Stromal cell of bone marrow (primary cell): ENCODE results near the gene CD22.

Experiments used
- DNase-seq: peaks from one replicate; pipeline ENCODE4 v3.0.0-alpha.2; 2012; ENCODE audit warnings: low read depth

Gene CD22

DNA sequence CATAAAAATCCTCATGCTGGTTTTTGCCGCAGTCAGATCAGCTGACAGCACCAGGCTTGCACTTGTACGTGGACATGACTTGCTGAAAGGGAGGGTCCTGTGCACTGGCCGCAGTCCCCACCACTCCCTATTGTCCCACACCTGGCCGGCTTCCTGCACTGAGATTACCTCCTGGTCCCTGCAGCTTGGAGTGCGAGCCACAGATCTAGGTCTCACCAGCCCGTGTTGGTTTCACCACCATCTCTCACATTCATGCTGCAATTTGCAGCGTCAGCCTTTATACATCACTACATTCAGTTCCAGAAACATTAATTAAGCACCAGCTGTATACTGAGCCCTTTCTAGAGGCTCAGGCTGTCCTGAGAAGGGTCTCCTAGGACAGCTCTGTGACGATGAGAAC, 15.0 kb upstream of the CD22 start:
- DNase-seq, result no peak

GRCh38 chr19:35314858-35315470, 14.0 kb upstream of the CD22 start:
- no peak for DNase-seq

DNA sequence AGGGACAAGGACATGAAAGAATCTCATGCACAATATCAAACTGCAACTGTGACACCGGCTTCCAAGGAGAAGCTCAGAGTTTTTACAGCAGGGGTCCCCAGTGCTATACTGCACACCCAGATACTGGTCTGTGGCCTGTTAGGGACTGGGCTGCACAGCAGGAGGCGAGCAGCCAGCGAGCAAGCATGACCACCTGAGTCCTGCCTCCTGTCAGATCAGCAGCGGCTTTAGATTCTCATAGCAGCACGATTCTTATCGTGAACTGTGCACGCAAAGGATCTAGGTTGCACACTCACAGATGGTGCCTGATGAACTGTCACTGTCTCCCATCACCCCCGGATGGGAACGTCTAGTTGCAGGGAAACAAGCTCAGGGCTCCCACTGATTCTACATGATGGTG, 13.1 kb upstream of the CD22 start:
- DNase-seq, result no peak

DNA sequence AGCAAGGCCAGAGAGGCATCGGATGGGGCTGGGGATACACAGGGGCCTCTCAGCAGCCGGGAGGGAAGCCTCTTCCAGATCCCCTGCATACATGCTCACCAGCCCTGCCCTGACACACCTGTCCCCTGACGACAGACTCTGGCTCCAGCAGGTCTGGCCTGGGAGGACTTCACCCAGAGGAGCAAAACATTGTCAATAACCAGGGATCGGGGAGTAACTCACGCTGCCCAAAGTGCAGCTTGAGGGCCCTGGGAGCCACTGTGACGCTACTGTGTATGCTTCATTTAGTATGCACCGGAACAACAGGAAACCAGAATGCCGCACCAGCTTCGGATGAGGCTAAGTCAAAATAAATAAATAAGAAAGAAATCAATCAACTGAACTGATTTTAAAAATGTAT, 12.4 kb upstream of the CD22 start:
- DNase-seq, result no peak

- DNase-seq, result no peak
Measured at GRCh38 chr19:35317464-35318043, 11.4 kb upstream of the CD22 start.

DNA sequence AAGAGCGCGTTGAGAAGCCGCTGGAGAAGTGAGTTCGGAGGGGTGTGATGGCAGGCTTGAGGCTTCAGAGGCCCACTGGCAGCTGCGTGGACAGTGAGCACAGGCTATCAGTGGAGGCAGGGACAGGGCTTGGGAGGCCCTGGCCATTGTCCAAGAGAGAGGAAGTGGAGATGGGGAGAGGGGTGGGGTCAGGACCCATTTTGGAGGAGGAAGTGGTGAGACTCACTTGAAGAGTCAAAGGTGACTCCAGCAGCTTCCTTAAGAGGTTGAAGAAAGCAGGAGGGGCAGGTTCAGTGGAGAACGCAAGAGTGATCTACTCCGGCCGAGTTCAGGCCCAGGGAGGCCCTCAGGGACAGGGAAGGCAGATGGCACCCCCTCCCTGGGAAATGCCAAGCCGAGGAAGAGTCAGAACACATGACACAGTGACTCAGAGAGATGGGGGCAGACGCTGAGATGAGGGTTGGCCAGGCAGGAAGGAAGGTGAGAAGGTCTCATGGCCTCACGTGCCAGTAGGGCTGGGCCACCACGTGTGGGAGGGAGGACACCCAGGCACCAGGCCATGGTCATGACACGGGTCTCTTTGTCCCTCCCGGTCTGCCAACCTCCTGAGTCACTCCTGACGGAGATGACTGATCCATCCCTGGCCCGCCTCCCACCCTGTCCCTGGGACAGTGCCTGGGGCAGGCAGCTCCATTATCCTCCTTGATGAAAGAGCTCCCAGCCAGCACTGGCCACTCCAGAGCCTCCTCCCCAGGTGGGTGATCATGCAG, 10.1 kb upstream of the CD22 start:
- peak; percentile 68 for DNase-seq

- DNase-seq, result no peak
Measured at GRCh38 chr19:35320065-35320713, 8.8 kb upstream of the CD22 start.

GRCh38 chr19:35321291-35321690, 7.7 kb upstream of the CD22 start:
- no peak for DNase-seq

- DNase-seq, result no peak
Measured at GRCh38 chr19:35322014-35322413, 7.0 kb upstream of the CD22 start.

DNA sequence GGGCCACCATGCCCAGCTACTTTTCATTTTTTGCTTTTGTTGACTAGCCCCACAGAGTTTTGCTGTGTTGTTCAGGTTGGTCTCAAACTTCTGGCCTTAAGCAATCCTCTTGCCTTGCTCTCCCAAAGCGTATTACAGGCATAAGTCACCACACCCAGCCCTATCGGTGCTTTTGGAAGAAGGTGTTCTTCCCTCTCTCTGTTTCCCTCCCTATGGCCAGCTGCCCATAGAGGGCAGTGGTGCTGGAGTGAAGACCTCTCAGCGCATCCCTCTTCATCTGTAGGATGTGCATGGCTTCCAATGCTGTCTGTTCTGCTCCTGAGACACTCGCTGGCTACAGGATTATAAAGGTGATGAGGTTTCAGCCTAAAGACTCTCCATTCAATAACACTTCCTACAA, 1.3 kb upstream of the CD22 start:
- DNase-seq, result no peak

GRCh38 chr19:35329323-35329722, 336 bp downstream of the CD22 start:
- no peak for DNase-seq

DNA sequence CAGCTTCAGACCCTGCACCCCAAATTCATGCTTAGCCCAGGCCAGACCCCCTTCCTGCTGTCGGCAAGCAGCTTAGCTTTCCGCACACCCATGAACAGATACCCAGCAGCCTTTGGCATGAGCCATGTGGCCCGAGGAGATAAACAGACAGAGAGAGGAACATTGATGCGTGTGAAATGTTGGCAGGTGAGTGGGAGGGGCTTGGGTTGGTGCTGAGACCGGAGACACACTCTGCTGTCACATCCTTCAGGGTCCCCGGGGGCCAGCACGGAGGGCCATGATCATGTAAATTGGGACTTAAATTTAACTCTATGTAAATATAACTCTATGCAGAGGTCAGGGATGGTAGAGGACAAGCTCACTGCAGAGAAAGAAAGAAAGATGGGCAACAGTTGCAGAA, 1.5 kb downstream of the CD22 start:
- DNase-seq, result no peak

GRCh38 chr19:35331551-35332214, 2.7 kb downstream of the CD22 start:
- no peak for DNase-seq

DNA sequence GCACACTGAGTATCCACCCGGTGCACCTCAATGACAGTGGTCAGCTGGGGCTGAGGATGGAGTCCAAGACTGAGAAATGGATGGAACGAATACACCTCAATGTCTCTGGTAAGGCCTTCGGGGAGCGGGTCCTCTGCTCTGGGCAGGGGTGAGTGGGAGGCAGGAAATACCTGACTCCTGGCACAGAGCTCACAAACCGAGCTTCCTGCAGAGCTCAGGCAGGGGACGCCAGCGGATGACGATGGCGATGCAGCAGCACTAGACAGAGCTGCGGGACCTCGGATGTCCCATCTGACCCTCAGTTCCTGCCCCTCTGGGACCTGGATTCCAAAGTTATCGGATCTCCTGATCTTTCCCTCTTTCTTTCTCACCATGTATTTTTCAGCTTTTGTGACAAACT, 3.8 kb downstream of the CD22 start:
- no peak for DNase-seq

DNA sequence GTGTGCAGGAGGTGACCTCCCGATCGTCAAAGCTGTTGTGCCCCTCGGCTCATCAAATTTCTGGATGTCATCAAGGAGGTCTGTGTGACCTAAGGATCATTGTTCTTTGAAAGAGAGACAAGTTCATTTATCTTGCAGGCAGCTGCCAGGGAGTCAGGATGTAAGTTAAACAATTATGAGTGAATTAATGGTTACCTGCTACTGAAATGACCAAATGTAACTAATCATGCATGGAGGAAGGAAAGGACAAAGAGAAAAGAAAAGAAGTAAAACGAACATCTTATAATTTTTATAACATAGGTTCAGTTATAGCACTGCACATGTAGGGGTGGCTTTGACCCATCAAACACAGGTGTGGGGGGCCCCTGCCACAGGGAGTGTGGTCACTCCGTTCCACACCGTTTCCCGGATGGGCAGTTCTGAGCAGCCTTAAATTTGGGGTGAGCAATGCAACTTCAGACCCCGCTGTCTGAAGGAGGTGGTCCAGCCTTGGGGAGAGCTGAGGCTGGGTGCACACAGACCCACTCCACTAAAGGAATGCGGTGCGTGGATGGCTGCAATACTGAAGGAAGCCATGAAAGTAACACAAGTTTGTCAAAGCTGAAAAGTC, 5.3 kb downstream of the CD22 start:
- DNase-seq, result no peak

GRCh38 chr19:35336166-35336955, 7.4 kb downstream of the CD22 start:
- DNase-seq, result no peak

GRCh38 chr19:35337097-35337983, 8.4 kb downstream of the CD22 start:
- no peak for DNase-seq

DNA sequence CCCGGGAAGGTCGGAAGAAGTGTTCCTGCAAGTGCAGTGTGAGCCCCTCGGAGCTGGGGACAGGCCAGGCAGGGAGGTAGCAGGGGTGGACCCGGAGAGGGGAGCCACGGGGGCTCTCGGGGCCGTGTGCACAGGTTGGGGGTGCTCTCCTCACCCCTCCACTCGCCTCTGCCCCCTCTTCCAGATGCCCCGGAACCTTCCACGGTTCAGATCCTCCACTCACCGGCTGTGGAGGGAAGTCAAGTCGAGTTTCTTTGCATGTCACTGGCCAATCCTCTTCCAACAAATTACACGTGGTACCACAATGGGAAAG, 9.0 kb downstream of the CD22 start:
- DNase-seq, result no peak

- DNase-seq, result no peak
Measured at GRCh38 chr19:35340431-35340830, 11.4 kb downstream of the CD22 start.

DNA sequence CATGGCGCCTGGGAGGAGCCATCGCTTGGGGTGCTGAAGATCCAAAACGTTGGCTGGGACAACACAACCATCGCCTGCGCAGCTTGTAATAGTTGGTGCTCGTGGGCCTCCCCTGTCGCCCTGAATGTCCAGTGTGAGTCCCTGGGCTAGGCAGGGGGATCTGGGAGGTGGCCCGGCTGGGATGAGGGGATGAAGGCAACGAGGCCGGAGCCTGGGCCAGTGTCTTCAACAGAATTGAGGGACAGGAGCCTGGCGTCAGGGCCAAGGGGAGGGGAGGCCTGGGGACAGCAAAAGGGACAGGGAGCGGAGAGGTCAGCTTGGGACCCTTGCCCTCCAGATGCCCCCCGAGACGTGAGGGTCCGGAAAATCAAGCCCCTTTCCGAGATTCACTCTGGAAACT, 12.0 kb downstream of the CD22 start:
- DNase-seq, result no peak
